GM18505 (cell line): ENCODE results near the gene HIVEP2.

Experiments used
- ATAC-seq: cut with Tn5 transposase; IDR thresholded peaks from one replicate; pipeline ENCODE4 v1.9.1; 2021; ENCODE audit not compliant: unreplicated experiment
- POLR2A ChIP-seq: IDR thresholded peaks from 4 replicates; pipeline ENCODE4 v1.6.1; 2011; ENCODE audit warnings: borderline replicate concordance; ENCODE audit not compliant: insufficient read depth, insufficient read length; ENCODE audit errors: extremely low read depth

The HIVEP2 gene

GRCh38 chr6:142751452-142751851 lies 193.5 kb downstream of the HIVEP2 start:
- ATAC-seq = no peak
- TF ChIP-seq POLR2A = no peak

DNA sequence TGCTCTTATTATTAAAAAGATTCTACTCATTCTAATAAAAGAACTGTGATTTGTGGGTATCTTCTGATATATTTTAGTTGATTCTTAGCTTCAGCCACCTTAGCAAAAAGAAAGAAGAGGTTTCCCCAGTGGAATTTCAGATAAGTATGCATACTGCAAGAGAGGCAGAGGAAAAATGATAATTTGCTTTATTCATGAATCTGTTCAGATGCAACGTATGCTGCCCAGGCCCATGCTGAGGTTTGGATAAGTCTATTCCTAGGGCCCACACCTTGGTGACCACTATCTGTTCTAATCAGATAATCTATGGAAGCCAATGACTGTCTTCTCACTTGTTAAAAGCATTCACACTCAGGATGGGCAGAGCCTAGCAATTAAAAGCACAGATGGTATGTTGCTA lies 194.0 kb downstream of the HIVEP2 start:
- no peak for TF ChIP-seq POLR2A
- ATAC-seq = no peak

DNA sequence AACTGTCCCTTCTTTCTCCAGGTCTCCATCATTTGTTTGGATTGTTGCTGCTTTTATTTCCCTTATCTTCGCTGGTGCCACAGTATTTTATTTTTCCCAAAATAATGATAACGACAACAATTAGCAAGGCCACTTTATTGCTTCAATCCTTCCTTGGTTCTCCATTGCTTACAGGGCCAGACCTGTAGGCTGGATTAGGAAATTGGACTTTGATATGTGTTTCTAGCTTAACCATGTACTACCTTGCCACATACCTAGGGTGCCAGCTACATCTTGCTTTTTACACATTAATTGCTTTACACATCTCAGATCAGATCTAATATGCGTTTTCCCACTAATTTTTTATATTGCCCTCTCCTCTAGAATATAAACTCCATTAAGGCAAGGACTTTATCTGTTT lies 195.4 kb downstream of the HIVEP2 start:
- no peak for TF ChIP-seq POLR2A
- ATAC-seq = no peak

- ATAC-seq = no peak
- TF ChIP-seq POLR2A = no peak
Observed at GRCh38 chr6:142746524-142746923, 198.5 kb downstream of the HIVEP2 start.

DNA sequence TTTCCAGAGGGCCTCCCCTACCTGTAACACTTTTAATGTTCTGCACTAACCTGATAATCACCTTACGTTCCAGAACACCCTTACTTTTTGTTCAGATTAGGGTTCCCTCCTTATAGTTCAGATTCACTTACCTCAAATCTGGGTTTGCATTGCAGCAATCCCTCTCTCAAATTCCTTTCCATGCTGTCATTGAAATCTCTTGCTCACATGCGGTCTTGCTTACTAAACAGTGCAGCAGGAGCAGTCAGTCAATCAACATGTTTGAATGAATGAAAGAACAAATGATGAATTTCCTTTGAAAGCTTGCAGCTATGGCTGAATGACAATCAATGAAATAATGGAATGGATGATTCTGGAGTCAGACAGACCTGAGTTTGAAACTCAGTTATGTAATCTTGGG lies 200.1 kb downstream of the HIVEP2 start:
- TF ChIP-seq POLR2A = no peak
- ATAC-seq = no peak

DNA sequence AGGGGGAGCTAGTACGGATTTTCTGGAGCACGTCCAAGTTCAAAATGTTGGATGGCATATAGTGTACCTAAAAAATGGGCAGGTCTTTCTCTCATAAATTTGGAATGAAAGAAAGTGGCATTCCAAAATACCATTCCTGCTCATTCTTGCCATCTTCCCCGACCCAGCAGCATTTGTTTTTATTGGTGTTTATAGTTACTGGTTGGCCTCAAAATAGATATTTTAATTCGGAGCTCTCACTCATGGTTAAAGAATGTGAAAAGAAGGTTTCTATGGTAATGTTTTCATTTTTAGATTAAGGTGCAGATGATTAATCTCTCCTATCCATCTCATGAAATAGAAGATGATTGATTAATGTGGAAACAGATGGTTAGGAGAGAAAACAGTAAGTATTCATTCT lies 204.5 kb downstream of the HIVEP2 start:
- TF ChIP-seq POLR2A = no peak
- no peak for ATAC-seq

- no peak for TF ChIP-seq POLR2A
- no peak for ATAC-seq
Observed at GRCh38 chr6:142738731-142739130, 206.2 kb downstream of the HIVEP2 start.

GRCh38 chr6:142738035-142738396 lies 207.0 kb downstream of the HIVEP2 start:
- no peak for ATAC-seq
- no peak for TF ChIP-seq POLR2A

DNA sequence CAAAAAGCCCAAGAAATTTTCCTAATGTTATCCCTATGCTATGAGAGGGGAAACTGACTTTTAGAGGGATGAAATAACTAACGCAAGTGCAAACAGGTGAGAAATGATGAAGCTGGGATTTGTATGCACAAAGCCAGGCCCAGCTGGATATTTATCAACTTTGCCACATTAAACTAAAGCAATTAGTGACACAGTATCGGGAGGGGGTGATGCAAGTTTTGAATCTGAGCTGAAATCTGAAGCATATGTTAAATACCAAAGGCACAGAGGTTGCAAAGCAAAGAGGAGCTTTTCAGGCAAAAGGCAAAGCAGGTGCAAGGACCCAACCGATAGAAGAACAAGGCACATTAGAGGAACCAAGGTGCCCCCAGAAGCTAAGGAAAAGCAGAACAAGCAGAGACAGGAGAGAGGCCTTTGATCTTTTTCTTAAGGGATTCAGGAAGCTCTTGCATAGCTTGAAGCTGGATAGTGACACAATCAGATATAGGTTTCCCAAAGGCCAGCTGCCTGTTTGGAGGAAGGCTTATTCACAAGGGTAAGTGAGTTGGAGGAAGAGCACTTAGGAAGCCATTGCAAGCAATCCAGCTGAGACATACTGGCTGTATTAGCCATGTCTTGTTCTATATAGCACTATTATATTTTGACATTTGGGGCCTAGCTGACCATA lies 207.5 kb downstream of the HIVEP2 start:
- no peak for TF ChIP-seq POLR2A
- no peak for ATAC-seq

DNA sequence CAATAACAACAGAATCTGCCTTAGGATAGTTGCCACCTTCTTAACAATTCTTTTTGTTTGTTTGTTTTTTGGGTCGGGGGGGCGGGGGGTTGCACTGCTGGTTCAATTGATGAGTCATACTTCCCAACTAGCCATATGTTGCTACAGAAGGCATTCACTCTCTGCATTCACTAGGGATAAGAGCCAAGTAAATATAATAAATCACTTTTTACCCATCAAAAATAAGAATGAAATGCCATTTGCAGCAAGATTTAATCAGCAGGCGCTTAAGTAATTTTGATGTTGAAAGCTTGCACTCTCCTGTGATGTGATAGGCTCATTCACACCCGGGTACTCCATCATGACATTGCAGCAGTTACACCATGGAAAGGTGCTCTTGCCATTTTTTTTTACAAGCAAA lies 209.8 kb downstream of the HIVEP2 start:
- no peak for ATAC-seq
- no peak for TF ChIP-seq POLR2A

DNA sequence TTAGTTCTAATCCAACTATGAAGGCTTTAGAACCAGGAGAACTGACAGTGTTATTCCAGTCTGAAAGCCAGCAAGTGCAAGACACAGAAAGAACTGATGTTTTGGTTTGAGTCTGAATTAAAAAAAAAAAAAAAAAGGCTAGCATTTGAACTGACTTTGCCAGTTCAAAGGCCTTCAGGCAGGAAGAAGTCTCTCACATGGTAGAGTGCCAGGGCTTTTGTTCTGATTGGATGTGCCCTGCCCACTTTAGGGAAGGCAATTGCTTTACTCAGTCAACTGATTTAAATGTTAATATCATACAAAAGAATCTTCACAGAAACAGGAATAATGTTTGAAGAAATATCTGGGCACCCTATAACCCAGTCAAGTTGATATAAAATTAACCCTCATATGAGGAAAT lies 212.2 kb downstream of the HIVEP2 start:
- TF ChIP-seq POLR2A = no peak
- ATAC-seq = no peak

GRCh38 chr6:142731611-142732010 lies 213.4 kb downstream of the HIVEP2 start:
- no peak for ATAC-seq

GRCh38 chr6:142729618-142730017 lies 215.4 kb downstream of the HIVEP2 start:
- no peak for TF ChIP-seq POLR2A
- no peak for ATAC-seq

More at GRCh38 chr6:142731611-142732010, 213.4 kb downstream of the HIVEP2 start:
- no peak for TF ChIP-seq POLR2A

GRCh38 chr6:142728910-142729481 lies 216.0 kb downstream of the HIVEP2 start:
- no peak for ATAC-seq
- no peak for TF ChIP-seq POLR2A
